Kidney (tissue), 14 donors: Measurements from ENCODE around the gene PCNX2. TPM values are rescaled to one million over a fixed set of nuclear protein-coding genes. Genes with fewer than 3 reads are reported as not detected.

Experiments
- DNase-seq, 5 donors: peaks; one replicate each; pipeline ENCODE4 v3.0.0-alpha.2; 2013 to 2020
- FAIRE-seq: peaks from 2 replicates; lab custom pipeline; 2012; peaks lifted over from hg19 to GRCh38; lab: Jason Lieb, UNC
- H3K27ac ChIP-seq, 2 donors: one replicate each; pipeline ENCODE4 v1.7.0; 2013; ENCODE audit warnings: low read depth in 2 of 2, low read length in 2 of 2, inconsistent platforms in 1 of 2
- H3K27me3 ChIP-seq: one replicate; pipeline ENCODE4 v1.7.1; 2013; ENCODE audit warnings: low read length, inconsistent platforms; ENCODE audit not compliant: control insufficient read depth, insufficient read depth
- H3K36me3 ChIP-seq, 3 donors: one replicate each; pipeline versions ENCODE4 v1.7.0 to v1.7.1; 2013; ENCODE audit warnings: low read length in 3 of 3, control low read depth in 1 of 3, inconsistent platforms in 1 of 3; ENCODE audit not compliant: insufficient read depth in 3 of 3, control insufficient read depth in 2 of 3
- H3K4me1 ChIP-seq, 3 donors: one replicate each; pipeline versions ENCODE4 v1.7.0 to v1.7.1; 2013; ENCODE audit warnings: low read length in 3 of 3, inconsistent platforms in 1 of 3, low read depth in 1 of 3; ENCODE audit not compliant: control insufficient read depth in 2 of 3, insufficient read depth in 2 of 3
- H3K4me3 ChIP-seq, 3 donors: one replicate each; pipeline versions ENCODE4 v1.7.0 to v1.8.1; 2013; ENCODE audit warnings: low read length in 3 of 3, control low read depth in 1 of 3, inconsistent platforms in 1 of 3
- H3K9ac ChIP-seq, 3 donors: one replicate each; pipeline versions ENCODE4 v1.7.0 to v1.7.1; 2013; ENCODE audit warnings: low read length in 3 of 3, control low read depth in 1 of 3, inconsistent platforms in 1 of 3
- H3K9me3 ChIP-seq, 3 donors: one replicate each; pipeline versions ENCODE4 v1.7.0 to v1.7.1; 2013; ENCODE audit warnings: low read length in 3 of 3, control low read depth in 1 of 3, inconsistent platforms in 1 of 3; ENCODE audit not compliant: control insufficient read depth in 2 of 3, insufficient read depth in 1 of 3
- CTCF ChIP-seq: IDR thresholded peaks from 3 replicates; pipeline ENCODE4 v1.5.1; 2012; ENCODE audit warnings: mild to moderate bottlenecking, moderate library complexity, borderline replicate concordance; ENCODE audit not compliant: insufficient read depth; ENCODE audit errors: extremely low read depth
- intact Hi-C: fragments of 100-400 bp; cut with DNase I; formaldehyde crosslinking; loops from one replicate; pipeline ENCODE4 v1.11.1; 2022
- polyA plus RNA-seq: library from polyadenylated mRNA; stranded (reverse); fragments of 350-450 nt; fragmentation: Illumina TruSeq; extraction: RNeasy Lipid Tissue Mini Kit (QIAGEN cat#74804); gene quantifications from one replicate; pipeline ENCODE4 v1.2.3, GENCODE V29; 2014; ENCODE audit warnings: low read depth, low replicate concordance; ENCODE audit not compliant: insufficient read depth
- total RNA-seq: library from RNA; stranded (reverse); fragmentation: NEBNext Ultra II Directional; extraction: Animal tissue kit (Norgen Biotek cat#: 25700); gene quantifications from one replicate; pipeline ENCODE4 v1.2.1, GENCODE V29; 2021
- donor health status: control.
- donor health status: control.
- donor health status: control.
- donor health status: control.
- donor health status: control.
- donor health status: DM: yes; HTN: yes; CAD: no.
- donor health status: Normal renal cell carcinoma (clear cell type).

Gene PCNX2
- total and polyA plus RNA-seq, 2 donors from 2014 or later = 5.2 to 29.2 TPM

- no peak overlapping the region for H3K4me3 ChIP-seq
- no peak overlapping the region for H3K27ac ChIP-seq
- no peak for TF ChIP-seq CTCF
- no peaks in the 10 kb centered on the region for H3K36me3 ChIP-seq
- DNase-seq (no peak), FAIRE-seq (no peak)
- no peaks in the 10 kb centered on the region for H3K9me3 ChIP-seq
- no peak overlapping the region for H3K9ac ChIP-seq
- no peaks in the 10 kb centered on the region for H3K4me1 ChIP-seq
- H3K27me3 ChIP-seq = no peaks in the 10 kb centered on the region
- intact Hi-C loops = no loop called here
These were observed 270.0 kb downstream of the PCNX2 start for GRCh38 chr1:233025567-233025966.

DNA sequence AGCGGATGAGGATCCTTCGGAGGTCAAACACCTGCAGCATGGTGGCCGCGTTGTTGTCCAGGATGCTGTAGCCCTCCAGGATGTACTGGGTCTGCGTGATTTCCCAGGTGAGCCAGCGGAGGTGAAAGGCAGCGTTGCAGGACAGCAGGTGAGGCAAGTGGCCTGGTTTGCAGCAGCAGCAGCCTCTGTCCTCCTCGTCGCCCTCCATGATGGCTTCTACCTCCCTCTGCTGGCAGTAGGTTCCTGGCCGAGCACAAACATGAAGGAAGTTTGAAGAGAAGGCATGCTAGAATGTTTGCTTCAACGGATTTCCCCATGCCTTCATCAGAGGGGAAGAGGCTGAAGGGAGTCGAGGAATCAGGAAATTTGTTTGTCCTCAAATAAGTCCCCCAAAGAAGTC is 270.4 kb downstream of the PCNX2 start:
- Histone ChIP-seq H3K9ac (no peak overlapping the region), H3K4me1 (no peaks in the 10 kb centered on the region), H3K36me3 (no peaks in the 10 kb centered on the region), H3K4me3 (no peak overlapping the region), H3K27ac (no peak overlapping the region), H3K9me3 (no peaks in the 10 kb centered on the region), H3K27me3 (no peaks in the 10 kb centered on the region)
- intact Hi-C loops = no loop called here
- no peak for FAIRE-seq
- no peak for TF ChIP-seq CTCF
- DNase-seq = peak in 4 of 5 donors; percentile 66 to 78 (median 76)

- Histone ChIP-seq H3K9ac (no peak overlapping the region), H3K27ac (no peak overlapping the region), H3K4me3 (no peak overlapping the region), H3K9me3 (no peaks in the 10 kb centered on the region), H3K27me3 (no peaks in the 10 kb centered on the region), H3K4me1 (no peaks in the 10 kb centered on the region), H3K36me3 (no peaks in the 10 kb centered on the region)
- TF ChIP-seq CTCF = no peak
- intact Hi-C loops = no loop called here
- FAIRE-seq (no peak), DNase-seq (no peak)
These were observed 271.3 kb downstream of the PCNX2 start for GRCh38 chr1:233024199-233024598.

- H3K27ac ChIP-seq = no peak overlapping the region
- H3K36me3 ChIP-seq = no peaks in the 10 kb centered on the region
- H3K27me3 ChIP-seq = no peaks in the 10 kb centered on the region
- H3K4me1 ChIP-seq = no peaks in the 10 kb centered on the region
- no peak overlapping the region for H3K9ac ChIP-seq
- H3K4me3 ChIP-seq = no peak overlapping the region
- no peak for TF ChIP-seq CTCF
- no peaks in the 10 kb centered on the region for H3K9me3 ChIP-seq
- no peak for DNase-seq
- no peak for FAIRE-seq
- intact Hi-C loops = no loop called here
These were observed 273.3 kb downstream of the PCNX2 start for GRCh38 chr1:233022246-233022645.
